Measurements from ENCODE around the gene SCMH1.

SCMH1 gene

DNA sequence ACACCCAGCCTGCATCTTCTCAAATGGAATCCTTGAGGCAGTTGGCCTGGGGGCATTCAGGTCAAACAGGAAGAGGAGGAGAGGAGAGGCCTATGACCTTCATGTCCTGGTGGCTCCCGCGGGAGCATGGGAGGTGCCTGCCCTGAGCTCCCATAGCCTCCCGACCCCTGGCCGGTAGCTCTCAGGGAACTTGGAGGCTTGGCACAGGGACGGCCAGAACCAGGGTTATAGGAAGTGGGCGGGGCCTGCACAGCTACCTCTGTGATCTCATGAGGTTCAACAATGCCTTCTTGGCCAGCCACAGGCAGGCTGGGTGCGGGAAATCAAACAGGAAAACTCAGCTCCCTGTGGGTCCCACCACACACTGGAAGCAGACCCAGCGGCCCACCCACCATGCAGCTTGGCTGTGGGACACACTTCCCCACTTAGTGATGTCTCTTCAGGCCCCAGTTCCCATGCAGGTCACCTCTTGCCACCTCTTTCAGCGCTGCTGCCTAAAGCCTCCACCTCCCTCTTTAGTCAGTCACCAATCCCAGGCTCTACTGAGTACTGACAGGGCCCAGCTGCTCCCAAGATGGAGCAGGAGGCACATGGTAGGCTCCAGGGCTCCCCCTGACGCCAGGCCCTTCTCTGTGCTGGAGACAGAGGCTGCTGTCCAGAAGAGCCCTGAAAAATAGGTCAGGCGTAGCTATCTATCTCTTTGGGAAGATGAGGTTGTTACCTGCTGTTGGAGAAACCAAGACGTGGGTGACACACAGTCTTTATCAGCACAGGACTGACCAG is 220.4 kb downstream of the SCMH1 start, which contains the start of gene SLFNL1:
Gene SLFNL1, minus strand, starts transcription at position 200 of the 783 bp plus-strand sequence. CDS start 1,065 bp downstream, outside the sequence.
- no peak for DNase-seq

DNA sequence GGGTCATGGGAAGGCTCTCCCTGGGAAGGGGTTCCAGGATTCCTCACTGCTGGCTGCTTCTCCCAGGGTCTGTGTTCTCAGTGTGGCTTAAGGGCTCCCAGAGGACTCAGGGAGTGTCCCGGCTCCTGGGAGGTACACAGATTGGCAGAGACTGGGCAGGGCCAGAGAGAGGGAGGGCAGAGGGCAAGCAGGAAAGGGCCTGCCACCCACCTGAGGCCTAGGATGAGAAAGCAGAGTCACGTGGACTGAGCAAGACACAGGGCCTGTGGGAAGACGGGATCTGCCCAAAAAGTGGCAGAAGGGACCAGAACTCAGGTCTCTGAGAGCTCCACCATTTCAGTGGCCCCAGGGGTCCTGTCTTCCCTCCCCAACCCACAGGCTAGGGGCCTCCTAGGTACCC is 221.5 kb downstream of the SCMH1 start:
- DNase-seq: no peak

DNA sequence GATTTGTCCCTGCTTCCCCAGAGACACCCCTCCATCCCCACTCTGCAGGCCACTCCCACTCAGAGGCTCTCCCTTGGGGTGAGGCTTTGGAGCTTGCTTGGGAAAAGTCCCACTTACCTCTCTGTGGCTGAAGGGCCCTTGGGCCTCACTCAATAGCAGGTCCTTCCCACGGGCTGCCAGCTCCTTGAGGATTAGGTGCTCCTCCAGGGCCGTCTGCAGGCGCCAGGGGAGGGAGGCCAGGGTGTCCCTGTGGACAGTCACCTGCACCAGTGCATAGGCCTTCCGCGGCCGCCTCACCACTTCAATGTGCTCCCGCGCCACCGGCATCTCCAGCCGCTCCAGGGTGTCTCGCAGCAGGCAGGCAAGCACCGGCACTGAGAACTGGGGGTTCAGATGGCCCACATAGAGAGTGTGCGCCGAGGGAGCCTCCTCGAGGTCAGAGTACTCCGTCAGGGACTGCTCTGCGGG is 222.0 kb downstream of the SCMH1 start:
- no peak for DNase-seq

DNA sequence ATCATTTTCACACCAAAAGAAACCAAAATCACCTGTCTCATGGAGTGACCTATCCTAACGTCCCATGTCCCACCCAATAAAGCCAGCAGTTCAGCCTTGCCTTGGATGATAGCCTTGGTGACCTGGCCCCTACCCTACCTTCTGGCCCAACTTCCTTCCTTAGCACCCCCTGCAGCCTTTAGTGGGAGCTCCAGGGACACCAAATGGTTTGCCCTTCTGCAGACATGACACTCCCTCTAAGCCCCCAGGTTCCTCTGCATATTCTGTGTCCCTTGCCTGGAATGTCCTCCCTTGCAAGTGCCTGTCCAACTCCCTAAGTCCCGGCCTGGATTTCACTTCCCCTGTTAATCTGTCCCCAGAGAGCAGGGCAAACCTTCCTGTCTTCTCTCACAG is 222.8 kb downstream of the SCMH1 start:
- no peak for DNase-seq

DNA sequence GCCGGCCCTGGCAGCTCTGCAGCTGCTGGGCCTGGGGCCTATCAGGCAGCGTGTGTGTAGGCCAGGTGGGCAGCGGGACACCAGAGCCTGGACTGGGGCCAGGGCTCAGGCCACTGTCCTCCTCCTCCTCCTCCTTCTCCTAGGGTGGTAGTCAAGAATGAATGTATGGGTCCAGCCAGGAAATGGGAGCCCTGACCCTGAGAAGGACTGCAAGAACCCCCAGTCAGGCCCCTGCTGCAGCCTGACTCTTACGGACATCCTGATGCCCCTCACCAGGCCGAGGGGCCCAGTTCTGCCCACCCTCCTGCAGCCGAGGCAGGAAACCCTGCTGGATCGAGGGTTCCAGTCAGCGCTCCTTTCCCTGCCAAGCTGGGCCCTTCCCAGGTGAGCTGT is 224.1 kb downstream of the SCMH1 start:
- no peak for DNase-seq

DNA sequence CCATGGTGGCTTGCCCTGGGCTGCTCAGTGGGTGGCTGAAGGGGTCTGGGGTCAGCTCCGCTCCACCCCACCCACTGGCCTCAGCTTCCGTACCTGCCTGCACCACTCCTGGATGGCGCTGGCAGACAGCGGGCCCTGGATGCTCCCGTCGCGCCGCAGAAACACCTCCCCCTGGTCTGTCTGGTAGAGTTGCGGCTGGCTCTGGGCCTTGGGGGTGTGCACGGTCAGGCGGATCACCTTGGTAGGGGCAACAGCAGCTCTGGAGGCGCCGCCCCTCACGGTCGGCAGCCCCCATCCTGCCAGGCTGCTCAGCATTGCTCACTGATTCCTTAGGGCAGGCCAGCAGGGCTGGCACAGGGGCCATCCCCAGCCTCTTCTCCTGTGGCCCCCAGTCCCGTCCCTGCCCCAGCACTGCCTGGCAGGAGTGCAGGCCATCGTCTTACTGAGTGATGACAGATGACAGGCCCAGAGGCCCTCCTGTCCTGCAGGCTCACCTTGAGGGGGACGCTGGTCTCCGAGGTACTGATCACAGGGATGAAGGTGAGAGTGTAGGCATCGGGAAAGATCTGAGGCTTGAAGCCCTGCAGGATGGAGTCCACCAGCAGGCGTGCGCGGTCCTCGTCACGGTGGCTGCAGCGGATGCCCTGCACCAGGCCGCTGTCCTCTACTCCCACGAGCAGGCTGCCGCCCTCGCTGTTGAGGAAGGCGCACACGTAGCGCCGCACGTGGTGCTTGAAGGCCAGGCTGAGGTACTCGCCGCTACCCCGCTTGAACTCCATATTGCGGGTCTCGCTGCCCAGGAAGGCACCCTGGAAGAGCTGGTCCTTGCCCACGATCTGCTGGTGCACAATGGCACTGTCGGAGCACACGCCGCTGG is 224.7 kb downstream of the SCMH1 start:
- DNase-seq: no peak

DNA sequence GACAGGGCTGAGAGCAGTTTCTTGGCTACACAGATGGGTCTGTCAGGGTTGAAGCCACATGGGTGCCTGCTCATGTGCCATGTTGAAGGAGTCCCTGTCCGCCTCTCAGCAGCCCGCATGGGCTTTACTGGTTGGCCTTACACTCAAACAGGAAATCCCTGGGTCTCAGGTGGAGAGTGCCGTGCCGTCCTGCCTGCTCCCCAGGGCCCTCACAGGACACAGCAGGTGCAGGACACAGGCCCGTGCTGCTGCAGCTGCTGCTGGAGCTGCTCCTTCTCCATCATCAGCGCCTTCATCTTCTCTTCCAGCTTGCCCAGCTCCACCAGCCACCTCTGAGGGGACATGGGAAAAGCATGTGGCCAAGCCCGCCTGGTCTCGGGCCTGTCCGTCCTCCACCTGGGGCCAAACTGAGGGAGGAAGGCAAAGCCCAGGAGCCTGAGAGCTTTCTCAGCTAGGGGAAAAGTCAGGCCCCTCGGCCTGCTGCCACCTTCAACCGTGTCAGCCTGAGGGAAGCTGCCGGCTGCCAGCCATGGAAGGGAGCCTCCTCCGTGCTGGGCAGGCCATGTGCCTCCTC is 226.1 kb downstream of the SCMH1 start:
- DNase-seq: no peak

DNA sequence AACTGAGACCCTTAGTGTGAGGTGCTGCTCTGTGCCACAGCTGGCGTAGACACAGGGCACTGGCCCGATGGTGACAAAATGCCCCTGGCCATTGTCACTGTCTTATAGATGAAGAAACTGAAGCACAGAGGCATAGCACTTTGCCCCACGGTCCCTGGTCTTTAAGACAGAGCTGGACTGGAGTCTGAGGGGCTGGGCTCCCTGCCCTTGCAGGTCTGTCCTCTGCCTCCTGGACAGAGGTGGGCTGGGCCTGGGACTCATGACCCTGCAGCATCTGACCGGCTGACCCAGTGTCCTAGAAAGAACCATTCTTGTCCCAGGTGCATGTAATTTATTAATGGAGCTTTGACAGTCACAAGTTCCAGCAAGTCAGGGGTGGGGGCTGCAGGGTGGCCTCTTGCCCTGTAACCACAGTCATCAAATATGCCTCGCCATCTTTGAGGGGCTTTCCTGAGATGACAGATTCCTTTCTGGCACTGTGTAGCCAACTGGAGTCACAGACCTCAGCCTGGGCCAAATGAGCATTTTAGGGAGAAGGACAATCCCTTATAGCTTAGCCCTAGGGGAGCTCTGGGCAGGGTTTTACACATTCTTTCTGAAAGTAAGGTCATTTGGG is 226.7 kb downstream of the SCMH1 start:
- DNase-seq: no peak

DNA sequence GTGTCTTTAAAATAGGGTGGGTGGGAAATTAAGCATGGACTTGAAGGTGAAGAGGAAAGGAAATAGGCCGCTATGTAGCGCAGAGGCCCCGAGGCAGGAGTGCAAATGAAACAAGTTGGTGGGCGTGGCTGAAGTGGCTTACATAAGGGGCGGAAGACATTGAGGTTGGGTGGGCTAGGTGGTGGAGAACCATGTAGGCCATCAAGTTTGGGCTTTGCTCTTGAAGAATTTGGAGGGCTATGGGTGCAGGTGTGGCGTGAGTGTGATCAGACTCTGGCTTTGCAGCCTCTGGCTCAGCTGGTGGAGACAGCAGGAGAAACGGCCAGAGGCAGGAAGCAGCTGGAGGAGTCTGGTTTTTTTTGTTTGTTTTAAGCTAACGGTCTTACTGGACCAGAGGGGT is 227.2 kb downstream of the SCMH1 start:
- DNase-seq: no peak

DNA sequence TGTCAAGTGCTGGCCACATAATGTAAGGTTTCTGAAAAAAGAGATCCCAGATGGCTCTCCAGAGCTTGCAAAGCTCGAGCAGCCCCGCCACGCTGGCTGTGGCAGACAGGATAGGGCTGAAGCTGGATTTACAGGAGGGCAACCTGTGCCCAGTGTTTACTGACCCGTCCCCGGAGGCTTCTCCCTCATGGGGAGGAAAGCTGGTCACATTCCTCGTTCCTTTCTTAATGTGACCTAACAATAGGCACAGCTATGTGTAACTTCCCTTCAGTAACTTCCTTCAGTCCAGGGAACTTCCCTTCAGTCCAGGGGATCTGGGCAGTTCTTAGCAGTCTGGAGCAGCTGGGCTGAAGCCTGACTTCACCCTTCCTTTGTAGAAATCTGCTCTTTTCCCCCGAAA is 228.3 kb downstream of the SCMH1 start:
- no peak for DNase-seq

DNA sequence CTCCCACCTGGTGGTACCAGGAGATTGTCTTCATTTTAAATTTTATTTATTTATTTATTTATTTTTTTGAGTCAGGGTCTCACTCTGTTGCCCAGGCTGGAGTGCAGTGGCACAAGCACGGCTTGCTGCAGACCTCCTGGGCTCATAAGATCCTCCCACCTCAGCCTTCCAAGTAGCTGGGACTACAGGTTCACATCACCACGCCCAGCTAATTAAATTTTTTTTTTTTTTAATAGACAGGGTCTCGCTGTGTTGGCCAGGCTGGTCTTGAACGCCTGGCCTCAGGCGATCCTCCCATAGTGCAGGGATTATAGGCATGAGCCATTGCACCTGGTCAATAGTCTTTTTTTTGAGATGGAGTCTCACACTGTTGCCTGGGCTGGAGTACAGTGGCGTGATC is 229.1 kb downstream of the SCMH1 start:
- no peak for DNase-seq

DNA sequence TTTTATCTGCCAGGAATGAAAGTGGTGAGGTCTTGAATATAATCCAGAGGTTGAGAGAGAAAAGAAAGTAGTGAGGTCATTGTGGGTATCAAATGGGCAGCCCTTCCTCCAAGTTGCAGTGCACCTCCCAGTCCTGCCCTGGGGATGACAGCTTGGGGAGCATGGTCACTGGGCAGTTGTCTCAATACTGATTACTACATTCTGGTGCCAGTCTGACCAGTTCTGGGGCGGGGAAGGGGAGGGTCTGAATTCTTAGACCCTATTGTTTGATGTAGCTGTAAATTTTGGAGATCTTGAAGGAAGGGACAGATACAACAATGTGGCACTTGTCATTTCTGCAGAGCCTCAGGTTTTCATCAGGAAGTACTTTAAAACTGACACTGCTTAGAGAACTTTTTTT is 231.8 kb downstream of the SCMH1 start:
- no peak for DNase-seq

DNA sequence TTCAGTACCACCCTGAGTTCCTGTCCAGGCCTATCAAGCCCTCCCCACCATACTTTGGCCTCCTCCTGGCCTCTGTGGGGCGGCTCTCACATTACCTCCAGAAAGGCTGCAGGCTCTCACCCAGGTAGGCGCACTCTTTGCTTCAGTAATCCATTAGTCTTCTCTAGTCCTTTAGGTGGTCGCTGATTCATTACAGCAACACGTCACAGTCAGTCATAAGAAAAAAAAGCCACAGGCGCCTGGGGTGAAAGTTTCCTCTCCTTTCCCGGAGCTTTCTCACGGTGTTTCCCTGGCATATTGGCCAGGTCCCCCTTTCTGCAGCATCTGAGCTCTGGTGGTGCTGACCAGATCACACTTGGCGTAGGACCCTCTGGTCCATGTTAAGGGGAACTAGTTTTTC is 232.6 kb downstream of the SCMH1 start:
- no peak for DNase-seq

DNA sequence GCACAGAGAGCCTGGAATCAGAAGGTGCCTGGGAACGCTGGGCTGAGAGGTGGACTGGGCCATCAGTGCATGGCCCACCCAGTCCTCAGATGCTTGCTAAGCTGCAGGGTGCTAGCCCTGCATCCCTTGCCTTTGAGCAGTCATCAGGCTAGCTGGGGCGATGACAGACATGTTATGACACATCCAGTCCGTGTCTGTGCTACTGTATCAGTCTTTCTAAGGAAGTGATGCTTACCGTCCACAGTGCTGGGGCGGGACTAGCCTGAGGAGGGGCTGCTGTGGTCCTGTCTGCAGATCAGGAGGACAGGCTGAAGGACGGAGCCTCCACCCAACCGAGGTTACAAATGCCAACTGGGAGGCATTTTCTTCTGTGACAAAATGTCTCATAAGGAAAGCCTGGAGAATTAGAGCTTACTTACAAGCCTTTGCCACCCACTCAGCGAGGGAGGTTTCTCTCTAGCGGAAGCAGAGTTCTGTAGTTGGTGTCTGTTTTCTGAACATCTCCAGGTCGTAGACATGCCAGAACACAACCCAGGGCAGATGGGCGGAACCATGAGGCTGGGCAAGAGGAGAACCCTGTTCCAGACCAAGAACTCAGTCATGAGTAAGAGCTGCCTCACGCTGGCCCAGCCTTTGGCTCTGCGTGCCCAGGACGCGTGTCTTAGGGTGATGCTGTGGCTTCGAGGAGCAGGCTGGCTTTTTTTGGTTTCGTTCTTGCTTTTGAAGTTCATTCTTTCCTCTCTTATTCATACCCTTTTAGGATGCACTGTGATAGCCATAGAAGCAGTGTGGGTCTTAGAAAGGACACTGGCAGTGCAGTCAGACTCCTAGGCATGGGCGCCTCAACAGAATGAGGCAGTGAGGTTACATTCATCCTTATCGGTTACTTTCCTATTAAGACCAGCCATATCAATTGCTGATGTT is 234.9 kb downstream of the SCMH1 start:
- DNase-seq: no peak

DNA sequence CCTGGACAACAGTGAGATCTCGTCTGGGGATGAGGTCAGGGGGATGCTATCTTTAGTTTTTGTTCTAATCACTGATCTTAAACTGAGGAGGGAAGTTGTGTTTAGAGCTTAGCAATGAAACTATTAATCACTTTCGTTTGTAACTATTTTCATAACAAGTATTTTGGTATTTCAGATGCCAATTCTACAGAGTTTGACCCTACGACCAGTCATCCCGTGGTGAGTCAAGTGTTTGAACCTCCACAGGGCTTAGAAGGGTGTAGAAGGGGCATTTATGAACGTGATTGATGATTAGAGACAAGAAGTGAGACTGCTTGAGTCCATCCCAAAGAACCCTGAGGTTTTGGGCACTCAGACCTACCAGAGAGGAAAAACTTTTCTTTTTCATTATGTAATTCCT is 236.2 kb downstream of the SCMH1 start:
- DNase-seq: no peak

DNA sequence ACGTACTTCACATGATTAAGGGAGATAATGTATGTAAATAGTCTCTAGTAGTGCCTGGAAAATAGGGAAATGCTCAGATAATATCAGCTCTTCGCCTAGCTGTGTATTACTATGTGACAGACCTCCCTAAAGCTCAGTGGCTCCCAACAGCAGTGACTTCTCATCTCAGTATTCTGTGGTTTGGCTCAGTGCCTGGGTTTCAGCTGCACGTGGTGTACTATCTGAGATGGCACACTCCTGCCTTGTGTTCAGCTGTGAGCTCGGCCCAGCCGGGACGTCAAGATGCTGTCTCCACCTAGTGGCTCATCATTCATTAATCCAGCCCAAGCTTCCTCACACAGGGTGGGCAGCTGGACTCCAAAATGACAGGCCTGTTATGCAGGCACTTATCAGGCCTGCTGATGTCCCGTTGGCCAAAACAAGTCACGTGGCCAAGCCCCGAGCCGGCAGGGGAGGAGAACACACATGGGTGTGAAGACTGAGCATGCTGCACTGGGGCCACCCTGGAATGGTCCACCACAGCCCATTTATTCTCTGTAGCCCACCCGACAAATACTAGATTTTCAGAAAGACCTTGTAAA is 238.4 kb downstream of the SCMH1 start:
- peak; percentile 54 for DNase-seq

DNA sequence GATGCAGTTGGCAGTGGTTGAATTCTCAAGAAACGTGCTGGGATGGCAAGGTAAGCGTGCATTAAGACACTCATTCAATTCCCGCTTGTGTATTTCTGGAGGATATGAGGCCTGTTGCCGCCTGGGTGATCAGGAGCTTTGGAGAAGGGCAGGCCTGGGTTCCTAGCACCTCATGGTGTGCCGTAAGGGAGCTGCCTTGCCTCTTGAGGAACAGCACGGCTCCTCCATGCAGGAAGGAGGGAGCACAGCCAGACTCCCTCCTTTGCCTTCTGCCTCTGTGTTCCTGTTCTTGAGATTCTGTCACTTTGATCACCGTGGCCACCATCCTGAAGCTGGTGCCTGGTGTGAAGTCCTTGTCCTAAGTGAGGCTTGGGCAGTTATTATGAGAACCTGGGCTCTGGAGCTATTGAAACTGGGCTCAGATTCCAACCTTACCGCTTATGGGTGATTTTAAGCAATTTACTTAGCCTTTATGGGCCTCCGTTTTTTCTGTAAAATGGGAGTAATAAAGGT is 238.9 kb downstream of the SCMH1 start:
- no peak for DNase-seq

DNA sequence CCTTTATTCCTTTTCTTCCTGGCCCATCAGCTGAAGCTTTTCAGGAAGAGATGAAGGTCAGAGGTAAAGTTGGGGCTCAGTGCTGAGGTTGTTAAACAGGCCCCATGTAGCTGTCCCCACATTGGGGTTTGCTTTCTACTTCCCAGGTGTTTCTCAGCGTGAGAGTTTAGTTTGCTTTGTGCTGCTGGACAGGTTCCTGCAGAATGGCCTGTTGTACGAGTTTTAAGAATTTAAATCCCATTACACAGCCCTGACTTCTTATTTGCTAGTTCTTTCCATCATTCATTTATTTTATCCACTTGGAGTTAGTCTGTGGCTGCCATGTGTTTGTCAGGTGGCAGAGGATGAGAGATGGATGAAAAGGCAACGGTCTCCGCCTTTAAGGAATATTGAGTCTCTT is 243.4 kb downstream of the SCMH1 start:
- DNase-seq: no peak

DNA sequence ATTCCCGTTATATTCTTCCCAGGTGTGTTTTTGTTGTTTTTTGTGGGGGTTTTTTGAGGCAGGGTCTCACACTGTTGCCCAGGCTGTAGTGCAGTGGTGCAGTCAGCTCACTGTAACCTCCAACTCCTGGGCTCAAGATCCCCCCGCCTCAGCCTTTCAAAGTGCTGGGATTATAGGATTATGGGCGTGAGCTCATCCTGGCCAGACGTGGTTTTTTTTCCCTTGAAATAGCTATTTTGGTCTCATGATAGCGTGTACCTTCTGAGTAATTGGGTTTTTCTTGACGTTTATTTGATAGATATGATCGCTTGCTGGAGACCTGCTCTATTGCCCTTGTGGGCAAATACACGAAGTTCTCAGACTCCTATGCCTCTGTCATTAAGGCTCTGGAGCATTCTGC is 245.0 kb downstream of the SCMH1 start:
- no peak for DNase-seq

DNA sequence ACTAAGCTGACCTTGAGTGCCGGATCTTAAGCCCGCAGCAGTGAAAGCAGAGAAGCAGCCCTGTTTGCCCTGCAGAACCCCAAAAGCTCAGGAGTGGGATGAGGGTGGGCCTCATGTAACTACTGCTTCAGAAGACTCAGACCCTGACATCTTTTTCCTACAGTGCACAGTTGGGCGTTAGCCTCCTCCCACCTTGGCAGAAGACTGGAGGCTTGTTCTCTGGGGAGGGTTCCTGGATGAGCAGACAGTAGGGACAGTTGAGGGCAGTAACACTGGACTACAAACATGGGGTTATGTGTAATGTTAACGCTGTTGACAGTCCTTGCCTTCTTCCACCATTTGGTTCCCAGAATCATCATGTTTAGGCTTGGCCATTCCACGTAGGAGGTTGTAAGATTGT is 253.0 kb downstream of the SCMH1 start:
- DNase-seq: no peak

DNA sequence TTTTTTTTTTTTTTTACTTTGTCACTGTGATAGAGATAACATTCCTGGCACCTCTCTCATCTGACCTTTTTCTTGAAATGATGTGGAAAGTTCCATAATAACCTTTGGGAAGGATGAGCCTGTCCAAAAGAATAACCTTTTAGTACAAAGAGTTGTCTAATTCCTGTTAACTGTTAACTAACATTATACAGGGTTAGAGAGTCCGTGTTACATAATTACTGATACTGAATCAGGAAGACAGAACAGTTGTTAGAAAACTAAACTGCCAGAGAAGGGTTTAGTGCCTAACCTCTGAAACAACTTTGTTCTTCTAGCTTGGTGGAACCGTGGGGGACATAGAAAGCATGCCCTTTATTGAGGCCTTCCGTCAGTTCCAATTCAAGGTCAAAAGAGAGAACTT is 253.8 kb downstream of the SCMH1 start:
- no peak for DNase-seq
